Stimulated activated CD8-positive, alpha-beta memory T cell treated with anti-CD3 and anti-CD28 coated beads, Interleukin-15, amount 100 ng/mL, for 24 hours (primary cell): ENCODE data around the gene SLC25A51.
"Not testable (repeated sequence)": the region's sequence is repeated elsewhere in the genome, so short reads cannot be mapped to it uniquely, and the experiment has no call there.

Source experiments
- DNase-seq: peaks from one replicate; pipeline ENCODE4 v3.0.0-alpha.2; 2020; ENCODE audit warnings: low read depth

Gene SLC25A51

DNA sequence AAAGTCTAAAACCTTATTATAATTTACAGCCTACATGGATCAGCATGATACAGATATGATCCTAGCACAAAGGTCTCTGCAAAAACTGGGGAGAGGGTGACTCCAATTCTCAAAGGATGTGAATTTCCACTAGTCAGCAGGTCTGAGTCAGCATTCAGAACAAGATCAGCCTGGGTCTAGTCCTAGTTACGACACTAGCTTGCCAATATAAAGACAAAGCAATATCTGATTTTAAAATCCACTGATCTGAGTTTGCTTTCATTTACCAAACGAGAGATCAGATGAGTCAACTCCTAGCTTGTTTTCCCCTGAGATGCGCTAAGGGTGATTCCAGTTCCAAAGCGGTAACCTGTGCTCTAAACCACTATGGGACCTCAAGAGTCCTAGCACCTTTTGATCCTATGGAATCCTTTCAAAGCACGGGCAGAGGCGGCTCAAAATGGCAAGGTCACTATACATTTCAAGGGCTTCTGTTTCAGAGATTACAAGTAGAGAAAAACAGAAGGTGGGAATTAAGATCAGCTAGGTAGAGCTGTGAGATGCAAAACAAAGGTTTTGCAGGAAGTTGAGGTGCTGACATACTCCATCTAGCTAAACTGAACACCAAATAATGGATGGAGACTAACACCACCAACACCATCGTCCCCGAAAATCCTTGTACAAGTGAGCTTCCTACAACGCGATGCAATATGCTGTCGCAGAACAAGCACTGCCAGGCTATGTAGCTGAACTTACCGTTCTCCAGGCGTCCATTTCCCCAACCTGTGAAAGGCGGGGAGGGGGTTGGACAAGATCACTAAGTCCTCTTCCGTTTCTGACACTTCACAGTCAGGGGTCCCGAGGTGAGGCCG, 906 bp downstream of the SLC25A51 start:
- DNase-seq = no peak

DNA sequence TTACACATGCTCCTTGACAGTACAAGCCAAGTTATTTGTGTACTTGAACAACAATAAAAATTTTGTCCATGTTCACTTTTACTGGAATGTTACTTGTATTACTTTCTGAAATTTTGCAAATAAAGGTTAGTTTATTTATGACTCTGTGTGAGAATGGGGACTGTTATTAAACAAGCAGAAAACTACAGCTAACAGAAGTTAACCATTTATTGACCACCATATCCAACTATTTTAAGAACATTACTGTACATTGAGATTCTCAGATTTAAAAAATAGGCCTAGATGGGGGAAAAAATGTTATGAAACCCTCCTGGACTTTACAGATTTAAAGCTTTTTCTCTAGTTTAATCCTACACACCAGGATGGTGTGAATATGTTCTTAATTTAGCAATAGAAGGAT, 1.8 kb downstream of the SLC25A51 start:
- DNase-seq = no peak

DNA sequence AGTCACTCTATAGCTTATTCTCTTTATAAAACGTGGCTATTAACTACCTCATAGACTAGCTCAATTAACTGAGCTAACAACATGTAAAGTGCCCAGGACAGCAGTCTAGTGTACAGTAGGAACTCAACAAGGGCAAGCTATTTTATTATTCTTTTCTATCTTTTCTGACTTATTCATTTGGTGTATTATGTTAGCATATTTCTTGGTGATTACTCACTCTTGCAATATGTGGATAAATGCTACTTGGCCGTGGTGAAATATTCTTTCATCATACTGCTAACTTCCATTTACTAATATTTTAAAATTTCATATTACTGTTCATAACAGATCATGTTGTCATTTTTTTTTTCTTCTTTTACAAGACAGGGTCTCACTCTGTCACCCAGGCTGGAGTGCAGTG, 4.9 kb downstream of the SLC25A51 start:
- no peak for DNase-seq

DNA sequence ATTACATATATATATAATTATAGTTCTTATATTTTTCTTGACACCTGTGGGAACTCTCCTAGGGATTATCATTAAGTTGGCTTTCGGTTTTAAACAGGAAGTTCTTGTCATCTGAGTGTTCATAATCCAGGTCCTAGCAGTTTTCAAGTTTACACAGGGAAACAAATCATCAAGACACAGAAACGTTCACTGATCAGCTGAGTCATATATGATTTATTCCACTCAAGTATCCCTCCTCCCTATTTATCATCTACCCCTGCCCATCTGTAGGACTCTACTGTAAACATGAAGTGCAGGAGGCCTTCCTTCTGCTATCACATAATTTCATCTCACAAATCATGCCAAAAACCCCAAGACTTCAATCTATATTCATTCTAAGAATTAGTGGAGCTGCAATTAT, 6.3 kb downstream of the SLC25A51 start:
- no peak for DNase-seq

DNA sequence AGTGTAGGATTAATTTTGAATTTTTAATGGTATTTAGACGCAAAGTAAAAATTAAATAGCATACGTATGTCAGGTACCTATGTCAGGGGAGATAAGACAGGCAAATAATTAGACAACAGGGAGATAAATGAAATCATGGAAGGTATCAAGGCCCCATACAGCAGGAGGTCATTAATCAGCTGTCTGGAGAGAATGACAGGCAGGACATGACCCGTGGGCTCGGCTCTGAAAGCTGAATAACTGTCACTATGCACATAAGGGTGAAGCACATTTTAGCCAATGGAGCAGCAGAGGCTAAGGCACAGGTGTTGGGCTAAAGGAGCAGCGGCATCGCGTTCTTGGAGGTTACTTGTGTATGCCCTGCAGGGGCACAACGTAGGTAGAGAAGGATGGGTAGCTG, 11.9 kb downstream of the SLC25A51 start:
- DNase-seq = no peak

DNA sequence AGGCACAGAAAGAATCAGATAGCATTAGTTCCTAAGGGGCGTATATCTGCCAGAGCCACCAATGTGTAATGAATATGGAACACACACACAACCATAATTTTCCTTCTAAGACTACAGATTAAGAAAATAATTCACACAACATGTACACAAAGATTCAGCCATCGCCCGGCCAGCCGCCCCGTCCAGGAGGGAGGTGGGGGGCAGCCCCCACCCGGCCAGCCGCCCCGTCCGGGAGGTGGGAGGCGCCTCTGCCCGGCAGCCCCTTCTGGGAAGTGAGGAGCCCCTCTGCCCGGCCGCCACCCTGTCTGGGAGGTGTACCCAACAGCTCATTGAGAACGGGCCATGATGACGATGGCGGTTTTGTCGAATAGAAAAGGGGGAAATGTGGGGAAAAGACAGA, 12.9 kb downstream of the SLC25A51 start:
- DNase-seq = not testable (repeated sequence)

DNA sequence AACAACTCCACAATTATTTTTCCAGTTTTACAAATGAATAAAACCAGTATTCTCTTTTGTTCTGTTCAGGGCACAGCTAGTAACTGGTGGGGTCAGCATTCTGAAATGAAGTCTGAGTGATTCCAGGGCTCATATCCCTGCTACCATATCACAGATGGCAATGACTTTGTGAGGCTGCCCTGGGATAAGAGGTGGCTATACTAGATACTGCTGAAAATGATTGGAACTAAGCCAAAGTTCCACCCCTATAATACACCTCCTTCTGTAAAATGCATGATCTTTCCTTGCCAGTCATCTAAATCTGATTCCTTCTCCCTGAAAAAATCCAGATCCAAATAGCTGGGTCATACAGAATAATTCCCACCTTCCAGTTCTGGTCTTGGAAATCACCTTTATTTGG, 14.4 kb downstream of the SLC25A51 start:
- no peak for DNase-seq

DNA sequence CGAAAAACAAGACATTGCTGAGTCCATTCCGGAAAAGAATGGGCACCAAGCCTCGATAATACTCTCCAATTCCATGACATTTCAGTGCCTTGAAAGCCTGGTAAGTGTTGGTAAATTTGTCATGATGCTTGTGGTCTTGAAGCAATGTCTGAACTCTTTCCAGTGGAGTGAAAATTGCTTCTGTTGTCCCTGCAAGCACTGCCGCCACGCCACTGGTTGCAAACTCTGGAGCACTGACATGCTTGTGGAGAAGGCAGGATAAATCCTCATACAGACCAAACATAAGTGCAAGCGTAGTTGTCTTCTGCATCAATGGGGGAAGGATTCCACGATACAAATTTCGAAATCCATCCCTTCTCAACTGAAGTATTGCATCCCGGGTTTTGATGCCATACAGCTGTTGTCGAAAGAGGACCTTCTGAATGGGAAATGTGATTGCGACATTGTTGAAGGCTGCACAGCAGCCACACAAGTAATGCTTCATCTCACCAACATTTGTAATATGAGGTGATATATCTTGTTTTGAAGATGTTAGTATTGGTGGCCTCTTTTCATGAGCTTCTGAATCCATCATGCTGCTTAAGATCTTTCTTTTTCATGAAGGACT, 15.8 kb downstream of the SLC25A51 start:
- not testable (repeated sequence) for DNase-seq

DNA sequence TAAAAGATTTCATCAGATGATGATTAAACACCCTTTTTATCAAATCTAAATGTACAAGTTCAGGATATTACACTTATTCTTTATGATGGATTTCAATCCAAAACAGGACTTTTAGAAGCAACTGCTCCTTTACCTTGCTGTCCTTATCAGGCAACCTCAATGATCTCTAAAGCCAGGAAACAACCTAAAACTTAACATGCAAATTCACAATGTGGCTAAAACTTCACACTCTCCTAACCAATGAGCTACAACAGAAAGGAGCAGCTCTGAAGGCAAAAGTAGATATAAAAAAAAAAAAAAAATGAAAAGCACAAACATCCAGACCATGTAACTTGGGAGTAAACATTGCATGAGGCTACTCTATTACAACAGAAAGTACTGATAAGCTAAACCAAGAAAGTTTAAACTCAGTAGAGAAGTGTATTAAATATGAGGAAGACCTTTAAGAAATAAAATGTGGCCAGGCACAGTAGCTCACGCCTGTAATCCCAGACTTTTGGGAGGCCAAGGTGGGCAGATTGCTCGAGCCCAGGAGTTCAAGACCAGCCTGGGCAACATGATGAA, 22.9 kb downstream of the SLC25A51 start:
- no peak for DNase-seq

DNA sequence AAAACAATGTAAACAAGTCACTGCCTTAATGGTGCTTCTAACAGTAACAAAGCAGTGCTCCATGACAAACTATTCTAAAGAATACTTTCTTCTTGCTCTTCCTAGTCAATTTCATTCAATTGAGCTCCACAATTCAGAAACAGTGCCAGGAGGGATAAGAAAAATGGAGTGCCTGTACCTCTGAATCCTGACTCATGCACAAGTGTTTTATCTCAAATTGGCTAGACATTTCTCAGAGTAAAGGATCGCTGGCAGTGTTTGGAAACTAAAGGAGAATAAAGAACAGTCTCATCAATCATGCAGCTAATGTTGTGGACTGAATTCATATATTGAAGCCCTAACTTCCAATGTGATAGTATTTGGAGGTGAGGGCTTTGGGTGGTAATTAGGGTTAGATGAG, 27.6 kb downstream of the SLC25A51 start:
- DNase-seq = no peak

DNA sequence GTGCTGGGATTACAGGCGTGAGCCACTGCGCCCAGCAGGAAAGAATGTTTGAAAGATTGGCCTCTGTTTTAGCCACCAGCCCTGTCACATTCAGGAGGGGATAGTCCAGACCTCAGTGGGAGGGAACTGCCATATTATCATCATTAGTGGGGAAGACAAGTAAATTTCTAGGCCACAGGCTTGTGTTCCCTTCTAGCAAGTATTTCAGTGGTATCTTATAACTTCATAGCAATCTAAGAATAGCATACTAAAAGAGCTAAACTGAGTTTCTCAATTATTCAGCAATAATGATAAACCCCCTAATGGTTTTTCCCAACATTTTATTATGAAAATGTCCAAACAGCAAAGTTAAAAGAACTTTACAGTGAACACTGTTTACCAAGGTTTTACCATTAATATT, 30.0 kb downstream of the SLC25A51 start:
- DNase-seq = no peak

DNA sequence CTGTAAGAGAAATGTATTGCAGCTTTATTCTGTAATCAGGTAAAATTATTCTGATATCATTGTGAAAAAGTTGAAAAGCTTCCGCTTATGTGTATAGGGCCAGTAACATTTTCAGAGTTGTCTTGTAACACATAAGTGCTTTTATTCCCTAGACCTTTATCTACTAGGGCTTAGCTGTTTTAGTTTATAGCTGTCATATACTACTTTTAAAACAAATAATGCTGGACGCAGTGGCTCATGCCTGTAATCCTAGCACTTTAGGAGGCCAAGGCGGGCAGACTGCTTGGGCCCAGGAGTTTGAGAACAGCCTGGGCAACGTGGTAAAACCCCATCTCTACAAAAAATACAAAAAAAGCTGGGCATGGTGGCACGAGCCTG, 33.1 kb downstream of the SLC25A51 start:
- DNase-seq = no peak

DNA sequence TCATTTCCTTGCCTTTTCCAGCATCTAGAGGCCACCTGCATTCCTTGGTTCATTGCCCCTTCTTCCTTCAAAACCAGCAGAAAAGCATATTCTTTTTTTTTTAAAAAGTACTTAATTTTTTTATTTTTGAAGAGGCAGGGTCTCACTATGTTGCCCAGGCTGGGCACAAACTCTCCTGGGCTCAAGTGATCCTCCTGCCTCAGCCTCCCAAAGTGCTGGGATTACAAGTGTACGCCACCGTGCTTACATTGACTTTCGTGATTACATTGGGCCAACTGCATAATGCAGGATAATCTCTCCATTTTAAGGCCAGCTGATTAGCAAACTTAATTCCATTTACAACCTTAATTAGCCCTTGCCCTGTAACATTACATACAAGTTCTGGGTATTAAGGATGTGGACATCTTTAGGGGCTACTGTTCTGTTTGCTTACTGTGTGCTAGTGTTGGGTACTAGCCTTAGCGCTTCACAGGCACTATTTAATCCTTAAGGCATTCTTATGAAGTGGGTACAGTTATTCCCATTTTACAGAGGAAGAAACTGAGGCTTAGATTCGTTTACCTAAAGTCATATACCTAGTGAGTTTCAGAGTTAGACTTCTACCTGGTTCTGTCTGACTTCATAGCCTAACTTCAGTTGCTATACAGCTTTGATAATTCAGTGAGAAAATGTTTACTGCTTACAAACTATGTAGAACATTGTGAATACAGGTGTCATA, 33.7 kb downstream of the SLC25A51 start:
- no peak for DNase-seq

DNA sequence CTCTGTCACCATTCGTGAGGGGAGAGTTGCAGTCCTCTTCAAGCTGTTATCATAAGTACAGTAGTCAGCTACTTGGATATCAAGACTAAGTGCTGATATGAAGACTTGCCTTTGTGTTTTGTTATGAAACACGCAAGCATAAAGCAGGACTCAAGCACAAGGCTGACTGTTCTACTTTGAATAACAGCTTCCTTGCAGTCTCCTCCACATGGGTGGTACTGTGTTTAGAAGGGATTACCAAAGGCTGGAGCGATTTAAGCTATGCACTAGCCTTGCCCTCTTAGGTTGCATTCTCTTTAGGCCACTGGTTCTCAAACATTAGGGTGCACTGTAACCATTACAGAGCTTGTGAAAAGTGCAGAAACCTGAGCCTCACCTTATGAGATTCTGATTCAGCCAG, 41.4 kb downstream of the SLC25A51 start:
- no peak for DNase-seq

DNA sequence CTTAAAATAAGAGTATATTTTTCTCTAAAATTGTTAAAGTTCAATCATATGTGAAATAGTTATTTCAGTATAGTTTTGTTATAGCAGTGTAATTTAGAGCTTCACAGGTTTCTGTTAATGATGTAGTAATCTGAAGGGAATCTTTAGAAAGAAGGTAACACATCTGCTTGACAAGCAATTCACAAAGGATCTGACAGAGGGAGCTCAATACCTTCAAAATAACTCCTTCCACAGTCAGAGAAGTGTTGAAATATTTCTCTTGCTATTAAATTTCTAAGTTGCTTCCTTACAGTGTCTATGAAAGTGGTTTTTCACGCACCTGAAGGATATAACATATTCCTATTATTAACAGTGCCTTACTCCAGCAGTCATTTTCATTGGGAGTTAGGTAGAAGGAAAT, 44.9 kb downstream of the SLC25A51 start:
- DNase-seq = no peak

DNA sequence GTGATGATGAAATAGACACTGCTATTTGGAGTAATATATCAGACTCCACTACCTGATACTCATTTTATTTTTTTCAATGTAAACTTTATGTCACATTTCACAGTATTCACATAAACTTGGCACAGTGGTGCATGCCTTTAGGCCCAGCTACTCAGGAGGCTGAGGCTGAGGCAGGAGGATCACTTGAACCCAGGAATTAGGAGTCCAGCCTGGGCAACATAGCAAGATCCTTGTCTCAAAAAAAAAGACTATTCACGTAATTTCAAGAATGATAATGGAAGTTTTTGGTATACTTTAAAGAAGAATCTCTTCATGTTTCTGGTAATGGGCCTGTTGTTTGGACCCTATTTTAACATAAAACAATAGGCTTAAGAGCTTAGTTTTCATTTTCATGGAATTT, 47.4 kb downstream of the SLC25A51 start:
- DNase-seq = no peak

DNA sequence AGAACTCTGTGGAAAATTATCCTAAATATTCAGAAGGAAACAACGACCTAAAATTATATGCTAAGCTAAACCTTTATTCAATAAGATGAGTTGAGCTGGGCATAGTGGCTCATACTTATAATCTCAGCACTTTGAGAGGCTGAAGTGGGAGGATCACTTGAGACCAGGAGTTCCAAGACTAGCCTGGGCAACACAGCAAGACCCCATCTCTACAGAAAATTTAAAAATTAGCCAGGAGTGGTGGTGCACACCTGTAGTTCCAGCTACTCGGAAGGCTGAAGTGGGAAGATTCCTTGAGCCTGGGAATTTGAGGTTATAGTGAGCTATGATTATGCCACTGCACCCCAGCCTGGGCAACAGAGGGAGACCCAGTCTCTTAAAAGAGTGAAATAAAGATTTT, 51.7 kb downstream of the SLC25A51 start:
- no peak for DNase-seq

DNA sequence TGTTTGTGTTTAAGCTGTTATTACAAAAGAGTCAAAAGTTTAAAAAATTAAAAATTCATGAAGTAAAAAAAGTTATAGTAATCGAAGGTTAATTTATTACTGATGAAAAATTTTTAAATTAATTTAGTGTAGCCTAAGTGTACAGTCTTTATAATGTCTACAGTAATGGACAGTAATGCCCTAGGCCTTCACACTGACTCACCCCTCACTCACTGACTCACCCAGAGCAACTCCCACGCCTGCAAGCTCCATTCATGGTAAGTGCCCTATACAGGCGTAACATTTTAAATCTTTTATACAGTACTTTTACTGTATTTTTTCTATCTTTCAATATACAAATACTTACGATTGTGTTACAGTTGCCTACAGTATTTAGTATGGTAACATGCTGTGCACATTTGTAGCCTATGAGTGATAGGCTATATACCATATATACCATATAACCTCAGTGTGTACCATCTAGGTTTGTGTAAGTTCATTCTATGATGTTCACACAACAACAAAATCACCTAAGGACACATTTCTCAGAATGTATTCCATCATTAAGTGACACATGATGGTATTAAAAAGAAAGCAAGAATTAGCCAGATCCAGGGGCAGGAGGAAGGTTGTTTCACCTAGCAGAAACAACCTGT, 63.2 kb downstream of the SLC25A51 start:
- DNase-seq = no peak

DNA sequence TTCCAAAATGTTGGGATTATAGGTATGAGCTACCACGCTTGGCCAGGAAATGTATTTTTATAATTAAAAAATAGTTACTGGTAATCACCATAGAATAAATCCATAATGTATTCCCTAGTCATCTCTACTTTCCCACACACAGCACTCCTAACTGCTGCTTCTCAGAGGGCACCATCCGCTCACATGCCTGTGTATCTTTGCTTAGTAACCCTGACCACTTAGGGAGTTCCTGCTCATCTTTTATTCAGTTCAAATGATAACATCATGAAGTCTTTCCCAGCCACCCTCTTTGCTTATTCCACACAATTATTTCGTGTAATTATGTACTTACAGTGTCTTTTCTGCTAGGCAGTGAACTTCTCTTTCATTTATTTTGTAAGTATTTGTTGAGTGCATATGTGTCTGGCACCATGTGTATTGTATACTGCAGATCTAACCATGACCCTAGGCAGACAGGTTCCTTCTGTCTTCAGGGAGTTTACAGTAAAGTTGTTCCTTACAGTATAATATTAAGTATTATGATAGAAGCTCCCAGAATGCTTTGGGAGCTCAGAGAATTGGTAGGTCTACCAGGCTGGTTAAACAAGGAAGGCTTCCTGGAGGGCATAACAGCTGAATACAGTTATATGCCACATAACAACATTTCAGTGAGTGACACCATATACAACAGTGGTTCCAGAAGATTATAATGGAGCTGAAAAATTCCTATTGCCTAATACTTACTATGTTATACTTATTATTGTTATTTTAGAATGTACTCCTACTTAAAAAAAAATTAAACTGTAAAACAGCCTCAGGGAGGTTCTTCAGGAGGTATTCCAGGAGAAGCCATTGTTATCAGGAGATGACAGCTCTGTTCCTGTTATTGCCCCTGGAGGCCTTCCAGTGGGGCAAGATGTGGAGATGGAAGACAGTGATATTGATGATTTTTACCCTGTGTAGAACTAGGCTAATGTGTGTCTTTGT, 64.1 kb downstream of the SLC25A51 start:
- no peak for DNase-seq
